Right renal pelvis (tissue), 4 donors: ENCODE results near the gene LRRC2. TPM values are rescaled to one million over a fixed set of nuclear protein-coding genes. Genes with fewer than 3 reads are reported as not detected.
"Not testable (repeated sequence)": the region's sequence is repeated elsewhere in the genome, so short reads cannot be mapped to it uniquely, and the experiment has no call there.

Experiments
- DNase-seq, 4 donors: peaks; one replicate each; pipeline ENCODE4 v3.0.0-alpha.2; 2013; ENCODE audit warnings: low read depth in 4 of 4, low spot score in 3 of 4, missing footprints in 1 of 4
- polyA plus RNA-seq, 4 donors: library from polyadenylated mRNA; unstranded; fragments of 120-200 nt; gene quantifications; one replicate each; pipeline ENCODE4 v1.2.1, GENCODE V29; 2013; ENCODE audit not compliant: insufficient read length in 4 of 4

LRRC2 gene, protein sequence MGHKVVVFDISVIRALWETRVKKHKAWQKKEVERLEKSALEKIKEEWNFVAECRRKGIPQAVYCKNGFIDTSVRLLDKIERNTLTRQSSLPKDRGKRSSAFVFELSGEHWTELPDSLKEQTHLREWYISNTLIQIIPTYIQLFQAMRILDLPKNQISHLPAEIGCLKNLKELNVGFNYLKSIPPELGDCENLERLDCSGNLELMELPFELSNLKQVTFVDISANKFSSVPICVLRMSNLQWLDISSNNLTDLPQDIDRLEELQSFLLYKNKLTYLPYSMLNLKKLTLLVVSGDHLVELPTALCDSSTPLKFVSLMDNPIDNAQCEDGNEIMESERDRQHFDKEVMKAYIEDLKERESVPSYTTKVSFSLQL
- 1 to 10 TPM; 1.9 to 3.1 (median 2.6) TPM for polyA plus RNA-seq

DNA sequence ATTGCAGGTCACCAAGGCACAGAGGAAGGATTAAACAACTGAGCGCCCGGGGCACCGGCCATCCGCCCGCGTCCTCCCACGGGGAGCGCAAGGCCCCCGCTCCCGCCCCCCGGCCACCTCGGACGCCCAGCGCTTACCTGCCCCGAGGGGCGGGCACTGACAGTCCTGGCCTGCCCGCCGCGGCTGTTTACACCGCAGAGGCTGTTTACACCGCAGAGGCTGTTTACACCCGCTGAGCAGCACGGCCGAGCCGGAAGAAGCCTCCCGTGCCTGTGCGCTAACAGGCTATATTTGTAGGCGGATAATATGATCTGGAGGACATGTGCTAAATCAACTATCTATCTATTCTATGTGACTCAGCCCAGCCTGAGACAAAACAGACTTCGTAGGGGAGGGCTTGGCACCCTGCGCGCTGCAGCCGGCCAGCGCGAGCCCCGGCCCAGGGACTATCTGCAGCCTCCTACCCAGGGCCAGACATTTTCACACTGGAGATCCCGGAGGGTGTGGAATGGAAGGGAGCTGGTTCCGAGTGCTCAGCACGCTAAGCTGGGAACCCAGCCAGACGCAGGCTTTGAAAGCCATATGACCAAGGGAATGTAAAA, at the start of gene LRRC2:
Gene LRRC2, minus strand, starts transcription at position 263 of the 602 bp plus-strand sequence. CDS start 14,711 bp downstream, outside the sequence.
- no peak for DNase-seq

DNA sequence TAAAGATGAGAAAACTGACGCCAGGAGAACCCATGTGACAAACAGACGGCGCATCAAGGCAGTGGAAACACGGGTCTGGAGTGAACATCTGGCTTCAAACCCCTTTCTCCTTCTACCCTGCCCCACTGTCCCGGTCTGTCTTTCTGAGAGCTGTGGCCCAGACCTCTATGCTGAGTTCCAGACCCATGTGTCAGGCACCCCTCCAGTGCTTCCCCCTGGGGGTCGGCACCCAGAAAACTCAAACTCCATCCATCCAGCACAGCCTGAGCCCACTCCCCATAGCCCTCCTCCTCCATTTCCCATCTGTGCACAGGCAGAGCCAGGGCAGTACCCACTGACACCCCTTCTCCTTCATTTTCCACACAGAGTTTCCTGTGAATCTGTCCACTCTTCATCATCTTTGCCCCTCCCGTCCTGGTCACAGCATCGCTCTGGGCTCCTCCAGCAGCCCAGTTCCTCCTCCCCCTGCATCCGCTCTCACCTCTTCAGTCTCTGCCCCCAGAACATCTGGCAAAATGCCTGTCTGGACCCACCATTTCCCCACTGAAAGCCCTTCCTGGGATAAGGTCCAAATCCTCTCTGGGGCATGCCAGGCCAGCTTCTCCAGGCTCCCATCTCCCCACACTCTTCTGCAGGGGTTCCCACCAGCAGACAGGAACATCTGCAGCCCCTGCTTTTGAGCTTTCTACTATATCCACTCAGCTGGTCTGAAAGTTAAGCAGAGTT, 49.1 kb upstream of the LRRC2 start:
- no peak for DNase-seq

DNA sequence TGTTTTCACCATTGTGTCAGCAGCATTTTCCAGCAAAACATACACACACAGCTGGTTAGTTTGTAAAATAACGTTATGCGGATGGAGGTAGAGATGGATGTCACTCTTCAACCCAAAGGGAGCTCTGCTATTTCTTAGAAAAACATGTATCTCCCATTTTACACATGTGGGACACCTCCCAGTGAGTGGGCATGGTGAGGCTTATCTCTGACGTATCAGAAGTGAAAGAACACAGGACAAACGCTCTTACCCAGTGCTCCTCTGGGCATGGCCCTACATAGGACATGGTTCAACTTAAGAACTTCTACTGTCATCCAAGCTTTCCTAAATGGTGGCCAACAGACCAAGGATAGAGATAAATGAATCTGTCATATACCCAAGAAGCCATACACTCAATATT, 48.3 kb upstream of the LRRC2 start:
- DNase-seq = no peak

DNA sequence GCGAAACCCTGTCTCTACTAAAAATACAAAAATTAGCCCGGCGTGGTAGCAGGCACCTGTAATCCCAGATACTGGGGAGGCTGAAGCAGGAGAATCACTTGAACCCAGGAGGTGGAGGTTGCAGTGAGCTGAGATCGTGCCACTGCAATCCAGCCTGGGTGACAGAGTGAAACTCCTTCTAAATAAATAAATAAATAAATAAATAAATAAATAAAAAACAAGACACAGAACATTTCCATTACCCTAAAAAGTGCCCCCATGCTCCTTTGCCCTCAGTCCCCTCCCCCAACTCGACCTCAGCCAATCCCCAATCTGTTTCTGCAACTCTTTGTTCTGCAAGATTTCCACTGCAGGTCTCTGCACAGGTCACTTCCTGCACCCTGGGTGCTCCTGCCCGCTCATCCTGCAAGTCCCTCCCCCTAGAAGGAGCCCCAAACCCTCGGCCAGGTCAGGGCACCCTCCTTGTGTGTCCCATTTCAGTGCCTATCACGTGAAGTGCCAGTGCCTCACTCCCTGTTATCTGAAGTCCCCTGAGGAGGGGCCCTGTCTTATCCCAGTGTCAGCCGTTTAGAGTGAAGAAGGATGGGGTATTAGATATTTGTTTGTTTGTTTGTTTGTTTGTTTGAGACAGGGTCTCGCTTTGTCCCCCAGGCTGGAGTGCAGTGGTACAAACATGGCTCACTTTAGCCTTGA, 47.4 kb upstream of the LRRC2 start:
- no peak for DNase-seq

DNA sequence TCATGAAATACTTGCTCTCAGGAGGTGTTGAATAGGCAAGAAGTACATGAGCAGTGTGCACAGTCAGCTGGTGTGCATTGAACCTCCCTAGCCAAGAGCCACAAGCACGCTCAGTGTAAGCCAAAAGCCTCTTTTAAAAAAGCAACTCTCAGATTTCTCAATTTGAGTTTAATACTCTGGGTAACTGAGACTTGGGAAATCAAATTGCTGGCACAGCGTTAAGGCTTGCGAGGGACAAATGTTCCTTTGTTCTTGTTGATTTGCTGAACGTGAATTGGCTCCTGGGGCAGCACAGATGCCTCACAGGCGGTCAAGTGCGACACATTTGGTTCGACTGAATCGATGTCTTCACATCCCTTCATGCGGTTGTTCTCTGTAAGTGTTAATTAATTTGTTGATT, 46.2 kb upstream of the LRRC2 start, which contains the start of gene FAM240A:
Gene FAM240A, plus strand, starts transcription at position 202 of the 400 bp plus-strand sequence. Its CDS starts 159 bp downstream, at position 361.
- DNase-seq = peak in 1 of 4 donors; percentile 31

DNA sequence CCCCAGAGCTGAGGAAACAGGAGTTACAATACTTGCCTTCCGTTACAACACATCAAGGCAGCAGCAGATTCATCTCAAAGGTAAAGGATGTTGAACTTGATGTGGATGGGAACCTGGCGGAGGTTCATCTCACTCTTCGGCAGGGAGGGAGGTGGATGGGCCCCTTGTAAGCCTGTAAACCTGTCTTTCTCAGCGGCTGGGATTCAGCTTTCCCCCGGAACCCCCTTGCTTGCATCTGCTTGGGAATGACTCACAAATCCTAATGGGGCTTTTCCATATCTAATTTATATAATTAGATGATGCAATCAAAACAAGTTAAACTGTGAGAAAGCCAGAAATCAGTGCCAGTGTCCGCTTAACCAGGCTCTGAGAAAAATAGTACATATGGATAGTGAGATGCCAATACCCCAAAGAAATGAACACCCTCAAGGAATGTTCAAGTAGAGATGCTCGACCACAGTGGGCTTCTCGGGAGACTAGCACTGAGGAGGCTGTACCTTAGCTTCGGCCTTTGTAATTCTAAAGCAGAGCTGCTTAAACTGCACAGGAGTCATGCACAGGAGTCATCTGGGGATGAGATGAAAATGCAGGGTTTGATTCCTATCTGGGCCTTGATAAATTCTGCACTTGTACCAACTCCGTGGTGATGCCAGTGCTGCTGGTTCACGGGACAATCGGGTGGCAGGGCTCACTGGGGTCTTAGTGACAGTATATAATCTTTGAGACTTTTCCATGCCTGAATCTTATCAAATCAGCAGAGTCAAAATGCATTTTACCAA, 44.0 kb upstream of the LRRC2 start:
- DNase-seq = no peak

DNA sequence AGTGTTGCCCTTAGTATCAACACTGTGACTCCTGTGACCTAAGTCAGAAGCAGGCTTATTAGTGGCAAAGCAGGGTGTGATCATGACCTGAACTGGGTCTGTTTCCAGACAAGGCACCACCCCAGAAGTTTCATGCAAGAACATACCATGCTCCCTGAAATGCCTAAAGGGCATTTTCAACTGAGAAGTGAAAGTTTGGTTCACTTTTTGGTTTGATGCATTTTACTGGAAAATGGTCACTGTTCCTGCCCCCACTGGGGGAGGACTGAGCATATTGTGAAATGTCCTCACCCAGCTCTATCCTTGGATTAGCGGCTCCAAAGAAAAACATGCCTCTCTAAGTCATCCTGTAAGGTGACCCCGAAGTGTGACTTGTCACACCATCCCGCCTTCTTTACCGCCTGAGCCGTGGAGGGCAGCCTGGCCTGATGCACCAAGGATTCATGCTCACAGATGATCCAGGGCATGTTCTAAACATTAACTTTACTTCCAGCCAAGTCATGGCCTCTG, 43.2 kb upstream of the LRRC2 start:
- no peak for DNase-seq

DNA sequence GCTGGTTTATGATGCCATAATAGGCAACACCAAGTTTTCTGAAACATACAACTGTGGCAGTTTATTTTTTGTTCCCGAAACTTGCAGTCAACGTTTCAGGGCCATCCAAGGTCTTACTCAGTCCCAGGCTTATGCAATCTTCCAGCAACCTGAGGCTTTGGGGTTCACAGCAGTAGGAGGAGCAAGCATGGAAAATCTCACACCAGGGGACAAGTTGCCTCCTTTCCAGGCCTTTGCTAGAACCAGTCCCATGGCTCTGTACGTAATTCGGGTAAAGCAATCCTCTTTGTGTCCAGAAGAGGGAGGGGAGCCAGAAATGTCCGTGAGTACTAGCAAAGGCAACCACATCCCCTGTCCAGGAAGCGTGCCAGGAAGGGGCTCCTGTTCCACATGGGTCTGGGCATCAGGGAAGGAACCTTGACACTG, 41.5 kb upstream of the LRRC2 start:
- no peak for DNase-seq

DNA sequence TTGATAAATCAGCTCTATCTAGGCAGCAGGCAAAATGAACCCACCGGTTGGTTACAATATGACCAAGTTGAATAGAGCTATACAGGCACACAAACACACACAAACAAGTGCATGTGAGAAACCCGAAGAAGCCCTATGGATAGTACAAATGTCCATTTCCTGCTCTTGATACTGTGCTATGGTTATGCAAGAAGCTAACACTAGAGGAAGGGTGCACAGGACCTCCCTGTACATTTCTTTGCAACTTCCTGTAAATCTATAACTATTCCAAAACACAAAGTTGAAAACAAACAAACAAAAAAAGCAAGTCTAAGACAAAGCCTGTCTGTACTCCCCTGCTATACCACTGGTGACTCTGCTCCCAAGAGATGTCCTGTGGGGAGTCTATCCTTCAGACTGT, 38.0 kb upstream of the LRRC2 start:
- DNase-seq = no peak

DNA sequence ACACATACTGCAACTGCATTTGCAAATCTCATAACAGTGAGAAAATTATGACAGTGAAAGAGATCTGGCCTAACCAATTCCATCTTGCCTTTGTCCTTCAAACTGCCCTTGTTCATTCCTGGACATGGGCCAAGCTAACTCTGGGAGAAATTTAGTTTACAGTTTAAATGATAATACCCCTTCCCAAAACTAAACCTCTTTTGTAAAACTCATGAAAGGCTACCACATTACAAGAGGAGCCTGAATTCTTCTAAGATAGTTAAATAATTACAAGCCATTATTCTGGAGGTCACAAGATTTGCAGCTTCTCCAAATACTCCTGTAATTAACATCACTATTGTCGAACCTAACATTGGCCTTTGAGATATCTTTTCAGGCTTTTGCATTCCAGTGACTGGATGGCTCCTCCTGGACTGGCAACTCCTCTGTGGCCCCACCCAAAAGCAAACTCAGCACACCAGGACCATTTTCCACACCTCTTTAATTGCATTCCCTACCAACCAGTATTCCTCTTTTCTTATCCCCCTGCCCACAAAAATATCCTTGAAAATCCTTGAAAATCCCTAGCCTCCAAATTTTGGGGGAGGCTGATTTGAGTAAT, 37.4 kb upstream of the LRRC2 start:
- DNase-seq = no peak

DNA sequence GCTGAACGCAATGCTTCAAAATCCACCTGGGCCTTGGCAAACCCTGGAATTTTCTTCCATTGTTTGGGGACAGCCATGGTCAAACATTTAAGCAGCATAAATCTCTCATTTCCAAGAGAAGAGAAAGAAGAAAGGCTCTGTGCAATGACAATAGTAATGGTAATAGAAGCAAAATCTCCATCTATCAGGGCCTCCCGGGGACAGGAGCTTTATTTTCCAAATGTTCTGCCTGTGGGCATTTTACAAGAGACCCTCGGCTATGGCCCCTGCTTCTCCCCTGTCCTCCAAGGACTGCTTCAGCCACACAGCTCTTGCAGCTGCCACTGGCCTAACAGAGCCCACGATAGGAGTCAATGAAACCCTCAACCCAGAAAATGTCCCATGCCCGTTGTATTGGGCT, 33.5 kb upstream of the LRRC2 start:
- DNase-seq = no peak

DNA sequence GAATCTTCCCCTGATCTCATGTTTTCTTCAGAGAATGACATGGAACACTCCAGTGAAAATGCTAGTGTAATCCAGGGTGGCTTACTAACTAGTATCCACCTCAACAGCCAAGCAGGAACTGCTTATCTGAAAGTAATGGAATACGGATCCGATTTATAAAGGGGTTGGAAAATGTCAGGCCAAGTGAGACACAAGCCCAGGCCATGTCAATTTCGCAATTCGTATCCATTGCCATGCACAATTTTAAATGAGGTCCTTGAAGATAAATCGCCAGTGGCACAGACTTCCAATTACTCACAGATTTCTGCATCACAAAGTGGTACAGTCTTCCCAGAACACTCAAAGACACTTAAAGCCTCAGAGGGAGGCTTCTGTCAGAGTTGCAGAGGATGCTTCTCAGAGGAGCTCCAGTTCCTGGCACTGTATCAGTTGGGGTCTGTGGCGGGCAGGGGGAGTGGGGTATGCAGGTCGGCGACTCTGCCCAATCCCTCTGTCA, 29.8 kb upstream of the LRRC2 start:
- DNase-seq = no peak

DNA sequence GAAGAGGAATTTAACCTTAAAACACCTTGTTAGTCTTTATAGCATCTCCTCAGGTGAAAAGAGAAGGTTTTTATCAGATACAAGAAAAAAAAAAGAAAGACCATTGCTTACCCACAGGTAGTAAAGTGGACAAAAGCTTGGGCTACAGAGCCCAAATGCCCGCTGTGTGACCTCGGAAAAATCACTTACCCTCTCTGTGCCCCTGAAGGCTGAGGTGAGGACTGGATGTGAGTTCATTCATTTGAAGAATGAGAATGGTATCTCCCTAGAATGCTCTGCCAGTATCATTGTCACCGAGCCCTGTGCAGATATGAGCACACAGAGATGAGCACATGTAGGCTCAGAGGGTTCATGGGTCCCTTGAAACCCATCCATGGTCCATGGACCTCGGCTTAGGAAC, 28.6 kb upstream of the LRRC2 start:
- no peak for DNase-seq

DNA sequence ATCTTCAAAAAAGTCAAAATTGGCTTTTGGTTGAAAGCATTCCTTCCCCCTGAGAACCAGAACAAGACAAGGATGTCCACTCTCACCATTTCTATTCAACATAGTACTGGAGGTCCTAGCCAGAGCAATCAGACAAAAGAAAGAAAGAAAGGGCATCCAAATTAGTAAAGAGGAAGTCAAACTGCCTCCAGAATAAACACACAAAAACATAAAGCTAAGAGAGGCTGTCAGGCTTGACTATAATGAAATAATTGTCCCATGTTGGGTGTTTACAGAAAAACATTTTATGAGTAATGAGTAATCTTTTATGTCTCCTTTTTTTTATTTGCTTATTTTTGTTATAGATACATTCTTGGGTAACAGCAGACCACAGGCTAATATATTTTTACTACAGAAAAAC, 27.9 kb upstream of the LRRC2 start:
- DNase-seq = no peak

DNA sequence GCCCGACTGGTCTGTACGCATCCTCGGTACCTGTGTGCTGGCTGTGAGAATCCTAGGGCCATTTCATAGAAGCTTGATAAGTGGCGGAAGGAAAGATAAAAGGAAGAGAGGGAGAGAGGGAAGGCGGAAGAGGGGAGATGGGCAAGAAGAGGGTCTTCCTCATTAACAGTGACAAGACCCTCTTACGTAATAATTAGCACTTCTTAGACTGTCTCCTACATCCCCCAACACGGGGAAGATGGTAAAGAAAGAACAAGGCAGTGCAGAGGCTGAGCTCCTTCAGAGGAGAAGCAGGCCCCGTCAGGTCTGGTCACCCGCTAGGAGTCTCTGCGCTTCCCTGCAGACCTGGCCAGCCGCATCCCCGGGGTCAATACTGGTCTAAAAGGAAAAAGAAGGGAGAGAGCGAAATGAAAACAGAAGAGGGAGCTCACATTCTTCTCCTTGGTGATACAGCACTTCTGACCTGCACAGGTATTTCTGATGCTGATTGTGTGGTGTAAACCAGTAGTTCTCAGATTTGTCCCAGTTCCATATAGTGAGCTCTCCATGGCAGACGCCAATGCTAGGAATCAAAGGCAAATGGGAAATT, 27.3 kb upstream of the LRRC2 start:
- DNase-seq = no peak

DNA sequence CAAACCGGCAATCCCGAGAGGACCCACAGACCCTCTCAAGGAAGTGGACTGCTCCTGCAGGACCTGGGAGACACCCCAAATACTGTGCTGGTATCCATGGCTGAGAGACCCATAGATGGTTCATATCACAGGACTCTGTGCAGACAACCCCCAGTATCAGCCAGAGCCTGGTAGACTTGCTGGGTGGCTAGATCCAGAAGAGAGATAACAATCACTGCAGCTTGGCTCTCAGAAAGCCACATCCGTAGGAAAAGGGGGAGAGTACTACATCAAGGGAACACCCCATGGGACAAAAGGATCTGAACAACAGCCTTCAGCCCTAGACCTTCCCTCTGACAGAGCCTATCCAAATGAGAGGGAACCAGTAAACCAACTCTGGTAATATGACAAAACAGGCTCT, 21.2 kb upstream of the LRRC2 start:
- not testable (repeated sequence) for DNase-seq

DNA sequence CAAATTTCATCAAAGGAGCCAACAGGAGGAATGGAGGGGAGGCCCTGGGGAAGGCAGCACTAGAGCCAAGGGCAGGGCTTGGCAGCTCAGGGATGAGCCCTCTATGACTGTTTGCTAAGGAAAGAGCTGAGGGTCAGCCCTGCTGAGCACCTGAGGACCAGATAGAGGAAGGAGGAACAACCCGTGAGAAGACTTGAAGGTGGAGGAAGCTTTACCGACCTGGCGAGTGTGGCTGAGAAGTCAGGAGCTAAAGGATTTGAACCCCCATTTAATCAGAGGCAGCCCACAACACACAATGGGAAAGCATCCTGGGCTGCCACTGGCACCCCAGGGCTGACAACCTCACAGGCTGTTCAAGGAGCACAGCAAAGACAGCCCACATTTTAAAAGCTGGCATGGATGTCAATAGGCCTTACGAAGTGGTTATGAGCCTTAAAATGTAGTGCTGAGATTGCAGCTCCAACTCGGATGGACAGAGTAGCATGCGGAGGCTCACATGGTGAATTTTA, 20.7 kb upstream of the LRRC2 start:
- no peak for DNase-seq

DNA sequence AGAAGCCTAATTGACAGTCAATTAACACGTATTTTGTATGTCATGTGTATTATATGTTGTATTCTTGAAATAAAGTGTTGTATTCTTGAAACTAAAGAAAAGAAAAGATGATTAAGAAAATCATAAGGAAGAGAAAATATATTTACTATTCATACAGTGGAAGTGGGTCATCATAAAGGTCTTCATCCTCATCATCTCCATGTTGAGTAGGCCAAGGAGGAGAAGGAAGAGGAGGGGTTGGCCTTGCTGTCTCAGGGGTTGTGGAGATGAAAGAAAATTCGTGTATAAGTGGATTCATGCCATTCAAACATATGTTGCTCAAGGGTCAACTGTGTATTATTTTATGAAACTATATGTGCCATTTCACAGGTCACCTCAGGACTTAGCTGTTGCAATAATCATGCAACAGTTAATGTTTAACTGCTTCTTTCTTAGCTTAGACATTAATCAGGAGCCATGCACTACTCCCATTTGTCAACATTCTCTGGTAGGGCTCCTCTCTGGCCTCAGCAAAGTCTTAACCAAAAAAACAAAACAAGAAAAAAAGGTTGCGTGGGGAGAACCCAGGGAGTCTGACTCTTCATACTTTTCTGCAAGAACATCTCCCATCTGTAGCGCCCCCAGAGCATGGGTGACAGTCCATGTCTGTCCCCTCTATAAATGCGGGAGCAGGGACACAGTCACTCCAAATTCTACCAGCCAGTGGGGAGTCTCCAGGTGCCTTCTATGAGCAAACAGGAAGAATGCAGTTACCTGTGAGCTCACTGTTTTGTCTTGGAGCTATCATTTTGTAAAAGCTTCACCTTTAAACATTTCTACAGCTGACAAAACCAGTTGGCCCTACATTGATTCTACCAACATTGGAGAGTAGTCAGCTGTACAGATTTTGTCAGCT, 19.9 kb upstream of the LRRC2 start:
- DNase-seq = no peak
